ENCODE results near the gene GRIK3.

The GRIK3 gene

DNA sequence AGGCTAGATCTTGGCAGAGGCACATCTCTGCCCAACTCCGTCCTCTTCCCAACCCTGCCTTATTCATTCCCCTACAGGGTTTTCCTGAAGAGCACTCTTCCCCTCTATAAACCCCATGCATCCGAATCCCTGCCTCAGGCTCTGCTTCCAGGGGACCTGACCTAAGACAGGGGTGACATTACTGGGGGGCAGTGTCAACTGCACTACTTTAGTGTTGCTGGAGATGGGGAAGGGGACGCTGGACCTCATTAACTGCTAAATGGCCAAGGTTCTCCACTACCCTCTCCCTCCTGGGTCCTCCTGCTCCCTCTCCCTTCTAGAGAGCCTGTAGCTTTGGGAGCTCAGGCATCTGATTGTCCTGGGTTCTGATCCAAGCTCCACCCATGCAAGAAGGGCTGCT is 126.2 kb downstream of the GRIK3 start:
- Histone ChIP-seq H3K4me1 (ENCODE audit: control insufficient read depth, insufficient read depth, low read length) (no peaks in the 10 kb centered on the region), H3K9me3 (ENCODE audit: control insufficient read depth, insufficient read depth, low read depth, low read length) (no peaks in the 10 kb centered on the region), H3K4me3 (ENCODE audit: low read depth, low read length) (no peak overlapping the region), H3K36me3 (ENCODE audit: control insufficient read depth in 2 of 2, insufficient read depth in 1 of 2, low read length in 2 of 2) (no peaks in the 10 kb centered on the region), H3K27ac (ENCODE audit: extremely low read depth, low read depth, low read length) (no peak overlapping the region)
- POLR2A ChIA-PET, result no interaction called here
- CTCF ChIA-PET, result no interaction called here
- TF ChIP-seq ZNF791 (tag by site-specific recombination; IDR thresholded peaks at IDR 0.05) (no peak), ZNF626 (tag by site-specific recombination; IDR thresholded peaks at IDR 0.05) (no peak)
- TF ChIP-seq, protein P1, sequence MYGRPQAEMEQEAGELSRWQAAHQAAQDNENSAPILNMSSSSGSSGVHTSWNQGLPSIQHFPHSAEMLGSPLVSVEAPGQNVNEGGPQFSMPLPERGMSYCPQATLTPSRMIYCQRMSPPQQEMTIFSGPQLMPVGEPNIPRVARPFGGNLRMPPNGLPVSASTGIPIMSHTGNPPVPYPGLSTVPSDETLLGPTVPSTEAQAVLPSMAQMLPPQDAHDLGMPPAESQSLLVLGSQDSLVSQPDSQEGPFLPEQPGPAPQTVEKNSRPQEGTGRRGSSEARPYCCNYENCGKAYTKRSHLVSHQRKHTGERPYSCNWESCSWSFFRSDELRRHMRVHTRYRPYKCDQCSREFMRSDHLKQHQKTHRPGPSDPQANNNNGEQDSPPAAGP (tag by site-specific recombination; IDR thresholded peaks at IDR 0.05), result no peak

DNA sequence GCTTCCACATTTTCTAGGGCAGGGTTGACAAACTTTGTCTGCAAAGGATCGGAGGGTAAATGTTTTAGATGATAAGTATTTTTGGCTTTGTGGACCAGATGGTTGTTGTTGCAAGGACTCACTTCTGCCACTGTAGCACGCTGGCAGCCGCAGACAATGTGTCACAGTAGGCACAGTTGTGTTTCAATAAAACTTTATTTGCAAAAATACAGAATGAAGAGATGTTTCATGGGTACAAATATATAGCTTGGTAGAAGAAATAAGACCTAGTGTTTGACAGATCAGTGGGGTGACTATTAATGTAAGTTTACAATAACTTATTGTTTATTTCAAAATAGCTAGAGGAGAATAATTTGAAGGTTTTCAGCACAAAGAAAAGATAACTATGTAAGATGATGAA is 127.8 kb downstream of the GRIK3 start:
- CTCF ChIA-PET, result no interaction called here

DNA sequence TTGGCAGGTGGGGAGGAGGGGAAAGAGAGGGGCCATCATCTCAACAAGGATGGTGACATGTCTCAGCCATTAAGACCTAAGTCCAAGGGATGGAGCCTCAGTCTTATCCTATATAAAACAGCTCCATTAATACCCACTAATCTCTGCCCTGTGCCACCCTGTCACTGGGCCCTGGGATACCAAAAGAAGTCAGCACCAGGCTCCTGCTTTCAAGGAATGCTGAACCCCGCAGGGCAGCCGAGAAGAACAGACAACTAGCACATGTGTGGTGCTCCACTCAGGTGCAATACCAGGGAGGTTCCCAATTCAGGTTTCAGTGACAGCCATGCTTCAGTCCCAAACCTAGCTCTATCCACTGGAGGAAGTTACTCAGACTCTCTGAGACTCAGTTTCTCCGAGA is 128.4 kb downstream of the GRIK3 start:
- Histone ChIP-seq H3K27ac (ENCODE audit: extremely low read depth, low read depth, low read length) (no peak overlapping the region), H3K4me3 (ENCODE audit: low read depth, low read length) (no peak overlapping the region), H3K4me1 (ENCODE audit: control insufficient read depth, insufficient read depth, low read length) (no peaks in the 10 kb centered on the region), H3K9me3 (ENCODE audit: control insufficient read depth, insufficient read depth, low read depth, low read length) (no peaks in the 10 kb centered on the region), H3K36me3 (ENCODE audit: control insufficient read depth in 2 of 2, insufficient read depth in 1 of 2, low read length in 2 of 2) (no peaks in the 10 kb centered on the region)
- ChIA-PET CTCF (no interaction called here), POLR2A (no interaction called here)
- TF ChIP-seq ZNF548 (tag by site-specific recombination; IDR thresholded peaks at IDR 0.05) (no peak), ZNF140 (tag by site-specific recombination; IDR thresholded peaks at IDR 0.05) (no peak), SP2 (tag by site-specific recombination; IDR thresholded peaks at IDR 0.05) (no peak), TCF7L2 (IDR thresholded peaks at IDR 0.05; ENCODE audit: borderline replicate concordance, low read depth, low read length) (no peak), EGR2 (tag by site-specific recombination; IDR thresholded peaks at IDR 0.05; ENCODE audit: low read depth) (no peak)

More for the DNA sequence above, 127.8 kb downstream of the GRIK3 start:
- Histone ChIP-seq H3K4me1 (ENCODE audit: control insufficient read depth, insufficient read depth, low read length) (no peaks in the 10 kb centered on the region), H3K4me3 (ENCODE audit: low read depth, low read length) (no peak overlapping the region), H3K36me3 (ENCODE audit: control insufficient read depth in 2 of 2, insufficient read depth in 1 of 2, low read length in 2 of 2) (no peaks in the 10 kb centered on the region), H3K9me3 (ENCODE audit: control insufficient read depth, insufficient read depth, low read depth, low read length) (no peaks in the 10 kb centered on the region), H3K27ac (ENCODE audit: extremely low read depth, low read depth, low read length) (no peak overlapping the region)
- POLR2A ChIA-PET, result no interaction called here
- TF ChIP-seq ZNF514 (tag by site-specific recombination; IDR thresholded peaks at IDR 0.05) (no peak), ZNF266 (tag by site-specific recombination; IDR thresholded peaks at IDR 0.05; ENCODE audit: low read depth) (no peak), SETDB1 (IDR thresholded peaks at IDR 0.05; ENCODE audit: insufficient read length, low read length) (no peak), KLF10 (tag by site-specific recombination; IDR thresholded peaks at IDR 0.05) (no peak), ZNF529 (tag by site-specific recombination; IDR thresholded peaks at IDR 0.05; ENCODE audit: insufficient replicate concordance) (no peak), ZNF785 (tag by site-specific recombination; IDR thresholded peaks at IDR 0.05) (no peak), ZBTB8A (tag by site-specific recombination; IDR thresholded peaks at IDR 0.05) (no peak)
- TF ChIP-seq, protein P2, sequence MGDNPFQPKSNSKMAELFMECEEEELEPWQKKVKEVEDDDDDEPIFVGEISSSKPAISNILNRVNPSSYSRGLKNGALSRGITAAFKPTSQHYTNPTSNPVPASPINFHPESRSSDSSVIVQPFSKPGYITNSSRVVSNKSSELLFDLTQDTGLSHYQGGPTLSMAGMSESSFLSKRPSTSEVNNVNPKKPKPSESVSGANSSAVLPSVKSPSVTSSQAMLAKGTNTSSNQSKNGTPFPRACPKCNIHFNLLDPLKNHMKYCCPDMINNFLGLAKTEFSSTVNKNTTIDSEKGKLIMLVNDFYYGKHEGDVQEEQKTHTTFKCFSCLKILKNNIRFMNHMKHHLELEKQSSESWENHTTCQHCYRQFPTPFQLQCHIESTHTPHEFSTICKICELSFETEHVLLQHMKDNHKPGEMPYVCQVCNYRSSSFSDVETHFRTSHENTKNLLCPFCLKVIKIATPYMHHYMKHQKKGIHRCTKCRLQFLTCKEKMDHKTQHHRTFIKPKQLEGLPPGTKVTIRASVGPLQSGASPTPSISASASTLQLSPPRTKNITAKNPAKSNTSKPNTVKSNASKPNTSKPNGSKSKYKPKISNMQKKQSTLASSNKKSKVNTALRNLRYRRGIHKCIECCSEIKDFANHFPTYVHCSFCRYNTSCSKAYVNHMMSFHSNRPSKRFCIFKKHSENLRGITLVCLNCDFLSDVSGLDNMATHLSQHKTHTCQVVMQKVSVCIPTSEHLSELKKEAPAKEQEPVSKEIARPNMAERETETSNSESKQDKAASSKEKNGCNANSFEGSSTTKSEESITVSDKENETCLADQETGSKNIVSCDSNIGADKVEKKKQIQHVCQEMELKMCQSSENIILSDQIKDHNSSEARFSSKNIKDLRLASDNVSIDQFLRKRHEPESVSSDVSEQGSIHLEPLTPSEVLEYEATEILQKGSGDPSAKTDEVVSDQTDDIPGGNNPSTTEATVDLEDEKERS (tag by site-specific recombination; IDR thresholded peaks at IDR 0.05), result no peak
- TF ChIP-seq, protein P3, sequence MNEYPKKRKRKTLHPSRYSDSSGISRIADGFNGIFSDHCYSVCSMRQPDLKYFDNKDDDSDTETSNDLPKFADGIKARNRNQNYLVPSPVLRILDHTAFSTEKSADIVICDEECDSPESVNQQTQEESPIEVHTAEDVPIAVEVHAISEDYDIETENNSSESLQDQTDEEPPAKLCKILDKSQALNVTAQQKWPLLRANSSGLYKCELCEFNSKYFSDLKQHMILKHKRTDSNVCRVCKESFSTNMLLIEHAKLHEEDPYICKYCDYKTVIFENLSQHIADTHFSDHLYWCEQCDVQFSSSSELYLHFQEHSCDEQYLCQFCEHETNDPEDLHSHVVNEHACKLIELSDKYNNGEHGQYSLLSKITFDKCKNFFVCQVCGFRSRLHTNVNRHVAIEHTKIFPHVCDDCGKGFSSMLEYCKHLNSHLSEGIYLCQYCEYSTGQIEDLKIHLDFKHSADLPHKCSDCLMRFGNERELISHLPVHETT (tag by site-specific recombination; IDR thresholded peaks at IDR 0.05), result no peak
